Kidney (tissue), 14 donors: Measurements from ENCODE around the gene LRP5. TPM values are rescaled to one million over a fixed set of nuclear protein-coding genes. Genes with fewer than 3 reads are reported as not detected.

Source experiments
- DNase-seq, 5 donors: peaks; one replicate each; pipeline ENCODE4 v3.0.0-alpha.2; 2013 to 2020
- FAIRE-seq: peaks from 2 replicates; lab custom pipeline; 2012; peaks lifted over from hg19 to GRCh38; lab: Jason Lieb, UNC
- H3K27ac ChIP-seq, 2 donors: one replicate each; pipeline ENCODE4 v1.7.0; 2013; ENCODE audit warnings: low read depth in 2 of 2, low read length in 2 of 2, inconsistent platforms in 1 of 2
- H3K27me3 ChIP-seq: one replicate; pipeline ENCODE4 v1.7.1; 2013; ENCODE audit warnings: low read length, inconsistent platforms; ENCODE audit not compliant: control insufficient read depth, insufficient read depth
- H3K36me3 ChIP-seq, 3 donors: one replicate each; pipeline versions ENCODE4 v1.7.0 to v1.7.1; 2013; ENCODE audit warnings: low read length in 3 of 3, control low read depth in 1 of 3, inconsistent platforms in 1 of 3; ENCODE audit not compliant: insufficient read depth in 3 of 3, control insufficient read depth in 2 of 3
- H3K4me1 ChIP-seq, 3 donors: one replicate each; pipeline versions ENCODE4 v1.7.0 to v1.7.1; 2013; ENCODE audit warnings: low read length in 3 of 3, inconsistent platforms in 1 of 3, low read depth in 1 of 3; ENCODE audit not compliant: control insufficient read depth in 2 of 3, insufficient read depth in 2 of 3
- H3K4me3 ChIP-seq, 3 donors: one replicate each; pipeline versions ENCODE4 v1.7.0 to v1.8.1; 2013; ENCODE audit warnings: low read length in 3 of 3, control low read depth in 1 of 3, inconsistent platforms in 1 of 3
- H3K9ac ChIP-seq, 3 donors: one replicate each; pipeline versions ENCODE4 v1.7.0 to v1.7.1; 2013; ENCODE audit warnings: low read length in 3 of 3, control low read depth in 1 of 3, inconsistent platforms in 1 of 3
- H3K9me3 ChIP-seq, 3 donors: one replicate each; pipeline versions ENCODE4 v1.7.0 to v1.7.1; 2013; ENCODE audit warnings: low read length in 3 of 3, control low read depth in 1 of 3, inconsistent platforms in 1 of 3; ENCODE audit not compliant: control insufficient read depth in 2 of 3, insufficient read depth in 1 of 3
- intact Hi-C: fragments of 100-400 bp; cut with DNase I; formaldehyde crosslinking; loops from one replicate; pipeline ENCODE4 v1.11.1; 2022
- polyA plus RNA-seq: library from polyadenylated mRNA; stranded (reverse); fragments of 350-450 nt; fragmentation: Illumina TruSeq; extraction: RNeasy Lipid Tissue Mini Kit (QIAGEN cat#74804); gene quantifications from one replicate; pipeline ENCODE4 v1.2.3, GENCODE V29; 2014; ENCODE audit warnings: low read depth, low replicate concordance; ENCODE audit not compliant: insufficient read depth
- total RNA-seq: library from RNA; stranded (reverse); fragmentation: NEBNext Ultra II Directional; extraction: Animal tissue kit (Norgen Biotek cat#: 25700); gene quantifications from one replicate; pipeline ENCODE4 v1.2.1, GENCODE V29; 2021
- TF ChIP-seq, protein P1 (sequence below): IDR thresholded peaks from 3 replicates; pipeline ENCODE4 v1.5.1; 2012; ENCODE audit warnings: mild to moderate bottlenecking, moderate library complexity, borderline replicate concordance; ENCODE audit not compliant: insufficient read depth; ENCODE audit errors: extremely low read depth
- donor health status: control.
- donor health status: control.
- donor health status: control.
- donor health status: control.
- donor health status: control.
- donor health status: DM: yes; HTN: yes; CAD: no.
- donor health status: Normal renal cell carcinoma (clear cell type).

Gene LRP5
- total and polyA plus RNA-seq, 2 donors from 2014 or later: 55.4 to 71.3 TPM

DNA sequence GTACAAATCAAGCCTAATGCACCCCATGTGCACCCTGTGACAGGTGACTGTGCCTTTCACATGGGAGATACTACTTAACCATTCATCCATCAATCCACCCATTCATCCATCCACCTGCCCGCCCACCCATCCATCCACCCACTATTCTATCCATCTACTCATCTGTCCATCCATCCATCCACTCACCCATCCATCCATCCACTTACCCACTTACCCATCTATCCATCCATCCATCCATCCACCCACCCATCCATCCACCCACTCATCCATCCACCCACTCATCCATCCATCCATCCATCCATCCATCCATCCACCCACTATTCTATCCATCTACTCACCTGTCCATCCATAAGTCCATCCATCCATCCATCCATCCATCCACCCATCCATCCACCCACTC is 48.1 kb upstream of the LRP5 start:
- Histone ChIP-seq H3K36me3 (peaks cover 2 to 39% (median 15%) of the 10 kb centered on the region in 3 donors), H3K27me3 (no peaks in the 10 kb centered on the region), H3K9me3 (no peaks in the 10 kb centered on the region), H3K4me3 (no peak overlapping the region), H3K27ac (no peak overlapping the region), H3K9ac (no peak overlapping the region), H3K4me1 (no peaks in the 10 kb centered on the region)
- FAIRE-seq (no peak), DNase-seq (no peak)
- TF ChIP-seq, protein P1, sequence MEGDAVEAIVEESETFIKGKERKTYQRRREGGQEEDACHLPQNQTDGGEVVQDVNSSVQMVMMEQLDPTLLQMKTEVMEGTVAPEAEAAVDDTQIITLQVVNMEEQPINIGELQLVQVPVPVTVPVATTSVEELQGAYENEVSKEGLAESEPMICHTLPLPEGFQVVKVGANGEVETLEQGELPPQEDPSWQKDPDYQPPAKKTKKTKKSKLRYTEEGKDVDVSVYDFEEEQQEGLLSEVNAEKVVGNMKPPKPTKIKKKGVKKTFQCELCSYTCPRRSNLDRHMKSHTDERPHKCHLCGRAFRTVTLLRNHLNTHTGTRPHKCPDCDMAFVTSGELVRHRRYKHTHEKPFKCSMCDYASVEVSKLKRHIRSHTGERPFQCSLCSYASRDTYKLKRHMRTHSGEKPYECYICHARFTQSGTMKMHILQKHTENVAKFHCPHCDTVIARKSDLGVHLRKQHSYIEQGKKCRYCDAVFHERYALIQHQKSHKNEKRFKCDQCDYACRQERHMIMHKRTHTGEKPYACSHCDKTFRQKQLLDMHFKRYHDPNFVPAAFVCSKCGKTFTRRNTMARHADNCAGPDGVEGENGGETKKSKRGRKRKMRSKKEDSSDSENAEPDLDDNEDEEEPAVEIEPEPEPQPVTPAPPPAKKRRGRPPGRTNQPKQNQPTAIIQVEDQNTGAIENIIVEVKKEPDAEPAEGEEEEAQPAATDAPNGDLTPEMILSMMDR: no peak
- intact Hi-C loops: loop anchor here (5.0 to 10.0 kb wide), 2 partner anchors 33 to 181 kb away; no protein-coding TSS in a partner anchor

DNA sequence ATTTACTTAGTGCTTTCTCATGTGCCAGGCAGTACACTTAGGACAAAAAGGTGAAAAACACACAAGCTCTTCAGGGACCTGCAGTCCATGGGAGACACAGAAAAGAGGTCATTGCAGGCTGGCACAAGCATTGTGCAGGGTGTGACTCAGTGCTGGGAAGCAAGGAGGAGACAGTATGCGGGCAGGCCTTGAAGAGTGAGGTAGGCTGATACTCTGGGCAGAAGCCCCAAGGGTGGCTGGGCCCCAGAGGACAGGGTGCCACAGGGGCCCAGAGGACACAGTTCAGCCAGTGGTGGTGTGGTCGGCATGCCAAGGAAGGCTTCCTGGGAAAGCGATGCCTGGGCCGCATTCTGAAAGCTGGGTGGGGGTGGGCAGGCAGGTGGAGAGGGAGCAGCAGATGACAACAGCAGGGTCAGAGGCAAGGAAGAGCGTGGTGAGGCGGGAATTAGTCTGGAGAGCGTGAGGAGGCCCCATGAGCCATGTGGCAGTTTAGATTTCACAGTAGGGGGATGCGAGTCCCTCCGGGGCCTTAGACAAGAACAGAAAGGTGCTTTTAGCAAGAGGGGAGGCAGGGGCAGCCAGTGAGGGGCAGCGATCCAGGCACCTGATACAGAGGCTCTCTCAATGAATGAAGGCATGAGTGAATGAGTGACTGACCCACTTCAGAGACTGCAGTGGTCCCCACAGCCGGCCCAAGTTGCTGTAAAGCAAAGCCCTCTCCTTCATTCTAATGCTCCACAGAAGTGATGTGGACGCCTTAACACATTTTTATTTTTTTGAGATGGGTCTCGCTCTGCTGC is 47.5 kb upstream of the LRP5 start:
- Histone ChIP-seq H3K27ac (no peak overlapping the region), H3K36me3 (peaks cover 2 to 39% (median 15%) of the 10 kb centered on the region in 3 donors)

DNA sequence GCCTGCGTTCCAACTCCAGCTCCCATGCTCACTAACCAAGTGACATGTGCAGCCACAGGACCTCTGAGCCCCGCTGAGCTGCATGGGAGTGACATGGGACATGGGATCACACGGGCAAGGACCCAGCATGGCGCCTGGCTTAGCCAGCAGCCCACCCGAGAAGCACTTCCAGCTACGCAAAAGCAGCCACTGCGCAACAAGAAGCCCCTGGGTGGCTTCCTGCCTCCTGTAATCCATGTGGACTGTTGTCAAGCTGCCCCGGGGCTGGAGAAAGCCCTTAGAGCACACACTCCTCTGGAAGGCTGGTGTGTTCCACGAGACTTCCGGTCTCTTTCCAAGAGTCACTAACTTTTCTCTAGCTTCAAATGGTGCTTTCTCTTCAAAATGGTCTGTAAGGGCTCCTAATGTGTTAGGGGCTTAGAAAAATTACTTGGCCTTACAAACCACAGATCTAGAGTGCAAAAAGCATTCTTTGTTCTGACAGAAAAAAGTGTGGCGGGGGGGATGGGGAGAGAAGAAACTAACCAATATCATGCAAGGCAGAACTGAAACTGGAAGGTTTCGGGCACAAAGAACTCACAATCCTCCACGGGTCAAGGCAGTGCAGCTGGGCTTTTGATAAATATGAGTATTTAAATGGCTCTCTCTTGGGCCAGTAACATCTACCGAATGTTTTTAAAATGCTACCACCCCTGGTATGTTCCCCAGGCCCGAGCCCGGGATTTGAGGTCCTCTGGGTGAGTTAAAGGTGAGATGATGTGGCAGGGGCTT is 46.1 kb upstream of the LRP5 start:
- Histone ChIP-seq H3K27ac (no peak overlapping the region), H3K9ac (no peak overlapping the region), H3K27me3 (no peaks in the 10 kb centered on the region), H3K9me3 (no peaks in the 10 kb centered on the region), H3K4me1 (peaks cover 0 to 16% (median 8%) of the 10 kb centered on the region in 3 donors), H3K36me3 (peaks cover 2 to 33% (median 15%) of the 10 kb centered on the region in 3 donors), H3K4me3 (no peak overlapping the region)
- intact Hi-C loops: loop anchor here (10.0 kb wide), 1 partner anchor 178 kb away; no protein-coding TSS in a partner anchor
- FAIRE-seq (no peak), DNase-seq (no peak)
- TF ChIP-seq, protein P1: no peak

More for the DNA sequence above, 47.5 kb upstream of the LRP5 start:
- H3K27me3 ChIP-seq: no peaks in the 10 kb centered on the region
- FAIRE-seq: no peak
- no peaks in the 10 kb centered on the region for H3K9me3 ChIP-seq
- TF ChIP-seq, protein P1: no peak
- no peak overlapping the region for H3K4me3 ChIP-seq
- intact Hi-C loops: loop anchor here (5.0 to 10.0 kb wide), 2 partner anchors 32 to 180 kb away; no protein-coding TSS in a partner anchor
- H3K9ac ChIP-seq: no peak overlapping the region
- DNase-seq: no peak
- H3K4me1 ChIP-seq: peaks cover 0 to 4% (median 0%) of the 10 kb centered on the region in 3 donors
